ENCODE measurements around the gene LILRB5.

The LILRB5 gene

DNA sequence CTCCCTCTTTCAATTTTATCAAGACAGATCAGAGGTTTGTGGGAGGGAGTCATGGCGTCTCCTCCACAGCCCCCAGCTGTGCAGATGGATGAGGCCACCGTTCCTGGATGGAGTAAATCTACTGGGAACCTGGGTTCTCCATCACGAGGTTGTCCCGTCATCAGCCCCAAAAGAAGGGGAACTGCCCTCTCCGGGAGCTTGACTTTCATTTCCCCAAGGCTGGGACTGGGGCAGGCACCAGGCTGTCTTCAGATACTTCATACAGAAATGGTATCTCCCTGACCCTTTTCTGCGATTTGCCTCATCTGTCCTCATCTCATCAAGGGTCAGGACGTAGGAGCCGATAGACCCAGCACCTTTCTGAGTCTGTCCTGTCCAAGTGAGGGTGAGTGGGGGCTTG is 14.0 kb upstream of the LILRB5 start:
- TF ChIP-seq POLR2AphosphoS5 (IDR thresholded peaks at IDR 0.05; ENCODE audit: low read depth, low read length) (no peak), POLR2A (IDR thresholded peaks at IDR 0.05; ENCODE audit: low read depth, low read length) (no peak), TAF1 (IDR thresholded peaks at IDR 0.05; ENCODE audit: borderline replicate concordance, low read depth, low read length) (no peak)
- DNase-seq (ENCODE audit: insufficient read length) (no peak), FAIRE-seq (no peak)

- TF ChIP-seq TAF1 (IDR thresholded peaks at IDR 0.05; ENCODE audit: borderline replicate concordance, low read depth, low read length) (no peak), POLR2A (IDR thresholded peaks at IDR 0.05; ENCODE audit: low read depth, low read length) (no peak), POLR2AphosphoS5 (IDR thresholded peaks at IDR 0.05; ENCODE audit: low read depth, low read length) (no peak)
- DNase-seq (ENCODE audit: insufficient read length) (no peak), FAIRE-seq (no peak)
Observed at GRCh38 chr19:54268936-54269335, 11.9 kb upstream of the LILRB5 start.

- no peak for DNase-seq (ENCODE audit: insufficient read length)
- FAIRE-seq = peak; percentile 88
- TF ChIP-seq POLR2AphosphoS5 (IDR thresholded peaks at IDR 0.05; ENCODE audit: low read depth, low read length) (no peak), POLR2A (IDR thresholded peaks at IDR 0.05; ENCODE audit: low read depth, low read length) (no peak), TAF1 (IDR thresholded peaks at IDR 0.05; ENCODE audit: borderline replicate concordance, low read depth, low read length) (no peak)
Observed at GRCh38 chr19:54266133-54266532, 9.1 kb upstream of the LILRB5 start.

GRCh38 chr19:54262470-54262869 is 5.4 kb upstream of the LILRB5 start:
- FAIRE-seq (no peak), DNase-seq (ENCODE audit: insufficient read length) (no peak)
- TF ChIP-seq POLR2A (IDR thresholded peaks at IDR 0.05; ENCODE audit: low read depth, low read length) = no peak
- no peak for TF ChIP-seq POLR2AphosphoS5 (IDR thresholded peaks at IDR 0.05; ENCODE audit: low read depth, low read length)
- TF ChIP-seq TAF1 (IDR thresholded peaks at IDR 0.05; ENCODE audit: borderline replicate concordance, low read depth, low read length) = no peak

GRCh38 chr19:54262066-54262465 is 5.0 kb upstream of the LILRB5 start:
- TF ChIP-seq POLR2A (IDR thresholded peaks at IDR 0.05; ENCODE audit: low read depth, low read length) = no peak
- no peak for TF ChIP-seq POLR2AphosphoS5 (IDR thresholded peaks at IDR 0.05; ENCODE audit: low read depth, low read length)
- TF ChIP-seq TAF1 (IDR thresholded peaks at IDR 0.05; ENCODE audit: borderline replicate concordance, low read depth, low read length) = no peak
- FAIRE-seq (no peak), DNase-seq (ENCODE audit: insufficient read length) (no peak)

DNA sequence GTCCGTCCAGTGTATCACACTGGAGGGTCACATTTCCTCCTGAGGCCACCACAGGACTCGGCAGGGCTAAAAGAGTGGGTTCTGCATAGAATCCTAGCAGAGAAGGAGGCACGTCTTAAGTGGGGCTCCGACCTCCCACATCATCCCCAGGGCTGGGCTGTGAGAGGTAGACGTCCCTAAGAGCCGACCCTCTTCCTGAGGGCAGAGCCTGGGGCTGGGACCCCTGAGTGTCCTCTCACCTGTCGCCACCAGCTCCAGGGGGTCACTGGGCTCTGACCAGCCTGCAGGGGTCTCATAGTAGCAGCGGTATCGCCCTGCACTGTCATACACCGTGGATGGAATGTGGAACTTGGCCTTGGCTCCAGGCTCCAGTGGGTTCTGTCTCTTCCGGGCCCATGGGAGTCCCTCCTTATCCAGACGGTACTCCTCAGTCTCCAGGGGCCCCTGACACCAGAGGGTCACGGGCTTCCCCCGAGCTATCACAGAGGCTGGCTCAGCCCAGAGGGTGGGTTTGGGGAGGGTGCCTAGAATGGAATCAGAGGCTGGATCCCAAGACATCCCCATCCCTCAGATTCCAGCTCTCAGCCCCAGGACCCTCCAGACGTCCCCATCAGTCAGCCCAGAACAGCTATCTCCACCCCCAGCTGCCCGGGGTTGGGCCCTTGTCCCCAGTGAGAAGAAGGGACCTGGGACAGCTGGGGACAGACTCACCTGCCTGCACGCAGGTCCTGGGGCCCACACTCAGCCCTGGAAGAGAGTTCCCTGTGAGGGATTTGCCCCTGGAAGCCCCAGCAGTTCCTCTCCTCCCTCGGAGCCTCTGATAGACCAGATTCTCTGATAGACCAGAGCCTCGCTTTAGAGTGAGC is 590 bp downstream of the LILRB5 start:
- TF ChIP-seq POLR2AphosphoS5 (IDR thresholded peaks at IDR 0.05; ENCODE audit: low read depth, low read length) (no peak), TAF1 (IDR thresholded peaks at IDR 0.05; ENCODE audit: borderline replicate concordance, low read depth, low read length) (no peak), POLR2A (IDR thresholded peaks at IDR 0.05; ENCODE audit: low read depth, low read length) (no peak)
- FAIRE-seq (no peak), DNase-seq (ENCODE audit: insufficient read length) (no peak)

DNA sequence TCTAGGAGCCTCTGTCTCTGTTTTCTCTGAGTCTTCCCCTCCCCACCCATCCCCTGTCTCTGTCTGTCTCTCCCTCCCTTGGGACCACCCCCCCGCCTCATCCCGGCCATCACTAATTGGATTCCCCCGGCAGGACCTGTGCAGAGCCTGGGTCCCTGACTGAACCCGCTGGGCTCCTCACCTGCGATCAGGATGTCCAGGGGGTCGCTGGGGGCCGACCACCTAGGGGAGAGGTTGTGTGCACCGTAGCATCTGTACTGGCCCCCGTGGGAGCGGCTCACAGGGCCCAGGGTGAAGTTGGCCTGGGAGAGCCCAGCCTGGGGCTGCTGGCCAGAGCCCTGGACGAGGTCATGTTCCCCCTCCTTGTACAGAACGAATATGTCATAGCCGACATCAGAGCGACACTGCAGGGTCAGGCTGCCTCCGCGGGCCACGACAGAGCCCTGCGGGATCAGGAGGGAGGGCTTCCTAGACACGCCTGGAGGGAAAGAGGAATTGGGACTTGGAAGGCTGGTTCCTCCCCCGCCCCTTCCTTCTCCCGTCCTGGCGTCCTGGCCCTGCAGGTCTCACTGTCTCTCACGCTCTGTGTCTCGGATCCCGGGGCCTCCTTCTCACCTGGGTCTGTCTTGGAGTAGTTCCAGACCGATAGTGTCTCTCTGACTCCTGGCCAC is 1.8 kb downstream of the LILRB5 start:
- TF ChIP-seq POLR2A (IDR thresholded peaks at IDR 0.05; ENCODE audit: low read depth, low read length) = no peak
- no peak for TF ChIP-seq TAF1 (IDR thresholded peaks at IDR 0.05; ENCODE audit: borderline replicate concordance, low read depth, low read length)
- no peak for TF ChIP-seq POLR2AphosphoS5 (IDR thresholded peaks at IDR 0.05; ENCODE audit: low read depth, low read length)
- no peak for FAIRE-seq

DNA sequence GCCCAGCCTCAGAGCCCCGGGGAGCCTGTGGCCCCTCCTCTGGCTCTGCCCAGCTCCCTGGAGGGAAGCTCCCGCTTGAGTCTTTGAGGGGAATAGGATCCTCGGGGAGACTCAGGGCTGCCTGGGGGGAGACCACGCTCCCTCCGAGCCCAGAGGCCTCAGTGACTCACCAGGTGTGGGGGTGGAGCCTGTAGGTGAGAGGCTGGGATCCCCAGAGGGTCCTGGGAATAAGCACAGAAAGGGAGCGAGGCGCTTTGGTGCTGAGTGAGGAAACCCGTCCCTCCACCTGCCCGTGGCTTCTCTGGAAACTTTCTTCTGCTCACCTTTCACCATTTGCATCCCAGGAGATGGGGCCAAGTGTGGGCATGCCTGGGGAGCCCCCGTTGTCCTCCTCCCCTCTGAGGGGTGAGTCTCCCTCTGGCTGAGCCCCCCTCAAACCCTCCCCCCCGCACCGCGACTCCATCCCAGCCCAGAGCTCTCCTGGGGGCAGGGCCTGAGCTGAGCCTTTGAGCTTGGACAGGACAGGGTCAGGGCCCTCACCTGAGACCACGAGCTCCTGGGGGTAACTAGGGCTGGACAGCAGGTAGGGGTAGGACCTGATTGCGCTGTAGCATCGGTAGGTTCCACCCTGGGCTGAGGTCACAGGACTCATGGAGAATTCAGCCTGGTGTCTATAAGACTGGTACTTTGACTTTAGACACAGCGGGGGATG is 2.7 kb downstream of the LILRB5 start:
- DNase-seq (ENCODE audit: insufficient read length) = no peak
- no peak for FAIRE-seq
- TF ChIP-seq POLR2AphosphoS5 (IDR thresholded peaks at IDR 0.05; ENCODE audit: low read depth, low read length) (no peak), TAF1 (IDR thresholded peaks at IDR 0.05; ENCODE audit: borderline replicate concordance, low read depth, low read length) (no peak), POLR2A (IDR thresholded peaks at IDR 0.05; ENCODE audit: low read depth, low read length) (no peak)

More for the DNA sequence above, 1.8 kb downstream of the LILRB5 start:
- DNase-seq (ENCODE audit: insufficient read length) = no peak

GRCh38 chr19:54253331-54254194 is 3.5 kb downstream of the LILRB5 start:
- TF ChIP-seq TAF1 (IDR thresholded peaks at IDR 0.05; ENCODE audit: borderline replicate concordance, low read depth, low read length) (no peak), POLR2AphosphoS5 (IDR thresholded peaks at IDR 0.05; ENCODE audit: low read depth, low read length) (no peak), POLR2A (IDR thresholded peaks at IDR 0.05; ENCODE audit: low read depth, low read length) (no peak)
- FAIRE-seq (no peak), DNase-seq (ENCODE audit: insufficient read length) (no peak)

- FAIRE-seq = no peak
- no peak for DNase-seq (ENCODE audit: insufficient read length)
- TF ChIP-seq POLR2AphosphoS5 (IDR thresholded peaks at IDR 0.05; ENCODE audit: low read depth, low read length) (no peak), TAF1 (IDR thresholded peaks at IDR 0.05; ENCODE audit: borderline replicate concordance, low read depth, low read length) (no peak), POLR2A (IDR thresholded peaks at IDR 0.05; ENCODE audit: low read depth, low read length) (no peak)
Observed at GRCh38 chr19:54252845-54253244, 4.2 kb downstream of the LILRB5 start.

Measured in GM12892 (cell line).